ENCODE data around the gene KDM4C. TPM values are rescaled to one million over a fixed set of nuclear protein-coding genes. Genes with fewer than 3 reads are reported as not detected.

The KDM4C gene
- total and polyA plus RNA-seq, 2 donors (not counting 1 experiment from before 2014, with no cell fraction given), result 49.7 to 141 TPM

DNA sequence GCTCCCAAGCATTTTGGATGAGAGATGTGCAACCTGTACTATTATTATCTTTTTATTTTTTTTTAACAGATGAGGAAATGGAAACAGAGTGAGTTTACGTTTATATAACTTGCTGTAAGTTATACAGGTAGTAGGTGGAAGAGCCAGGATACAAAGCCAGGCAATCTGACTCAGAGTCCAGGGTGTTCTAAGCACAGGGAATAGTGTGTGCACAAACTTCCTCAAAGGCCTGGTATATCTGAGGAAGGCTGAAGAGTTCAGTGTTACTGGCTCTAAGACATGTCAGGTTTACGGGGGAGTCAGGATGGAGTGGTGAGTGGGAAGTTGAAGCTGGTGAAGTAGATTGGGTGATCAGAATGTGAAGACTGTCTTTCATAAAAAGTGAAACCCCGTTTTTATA is 353.6 kb downstream of the KDM4C start:
- no peak overlapping the region for H3K27ac Mint-ChIP-seq
- Histone ChIP-seq H3K79me2 (ENCODE audit: control insufficient read depth, insufficient read depth, low read length) (peaks cover 3% of the 10 kb centered on the region), H3K9ac (ENCODE audit: low read length) (no peak overlapping the region), H2AFZ (ENCODE audit: insufficient read depth, low read depth, low read length, poor library complexity, severe bottlenecking) (no peak overlapping the region), H3K4me2 (replicated peaks; ENCODE audit: low read depth, low read length, poor library complexity, severe bottlenecking) (no peak overlapping the region), H3K9me3 (ENCODE audit: control extremely low read depth in 1 of 3, control insufficient read depth in 2 of 3, insufficient read depth in 1 of 3, low read length in 2 of 3) (peaks cover 0 to 2% (median 0%) of the 10 kb centered on the region in 3 donors), H3K4me1 (ENCODE audit: control insufficient read depth in 2 of 2, insufficient read depth in 2 of 2, low read length in 2 of 2) (no peaks in the 10 kb centered on the region), H3K27me3 (replicated peaks in 1 of 4; ENCODE audit: control extremely low read depth in 1 of 4, control insufficient read depth in 3 of 4, insufficient read depth in 4 of 4, low read length in 3 of 4) (no peaks in the 10 kb centered on the region), H3K27ac (ENCODE audit: low read length in 2 of 2) (no peak overlapping the region), H3K4me3 (ENCODE audit: control extremely low read depth in 1 of 5, extremely low read depth in 1 of 5, insufficient read depth in 1 of 5, low read depth in 2 of 5, low read length in 4 of 5) (no peak overlapping the region), H3K36me3 (replicated peaks in 1 of 2; ENCODE audit: control extremely low read depth in 1 of 2, control insufficient read depth in 1 of 2, extremely low read depth in 1 of 2, insufficient read depth in 2 of 2, low read length in 1 of 2) (peaks cover 7 to 57% of the 10 kb centered on the region in 2 experiments), H4K20me1 (ENCODE audit: control insufficient read depth, insufficient read depth, low read length, poor library complexity, severe bottlenecking) (peaks cover 4% of the 10 kb centered on the region)
- intact Hi-C loops (cut with micrococcal nuclease), result no loop called here
- ChIA-PET CTCF (interaction anchor here (0.6 kb wide), 1 partner anchor 453 kb away, joined by 3 read pairs; no protein-coding TSS in a partner anchor), POLR2A (no interaction called here)
- no peaks in the 10 kb centered on the region for H3K27me3 Mint-ChIP-seq
- H3K4me1 Mint-ChIP-seq, result peaks cover 1% of the 10 kb centered on the region
- TF ChIP-seq CTCF (IDR thresholded peaks at IDR 0.05) (no peak), EZH2 (IDR thresholded peaks at IDR 0.05; ENCODE audit: borderline replicate concordance, insufficient read depth, low read depth, low read length, poor library complexity, severe bottlenecking) (no peak)
- no peak overlapping the region for H3K4me3 Mint-ChIP-seq
- DNase-seq, result no peak
- H3K9me3 Mint-ChIP-seq (ENCODE audit: insufficient read depth), result no peaks in the 10 kb centered on the region
- no CpG with 5 or more reads among the region's 3 CpGs for WGBS (ENCODE audit: insufficient coverage)
- no peak for ATAC-seq (ENCODE audit: low read depth)

DNA sequence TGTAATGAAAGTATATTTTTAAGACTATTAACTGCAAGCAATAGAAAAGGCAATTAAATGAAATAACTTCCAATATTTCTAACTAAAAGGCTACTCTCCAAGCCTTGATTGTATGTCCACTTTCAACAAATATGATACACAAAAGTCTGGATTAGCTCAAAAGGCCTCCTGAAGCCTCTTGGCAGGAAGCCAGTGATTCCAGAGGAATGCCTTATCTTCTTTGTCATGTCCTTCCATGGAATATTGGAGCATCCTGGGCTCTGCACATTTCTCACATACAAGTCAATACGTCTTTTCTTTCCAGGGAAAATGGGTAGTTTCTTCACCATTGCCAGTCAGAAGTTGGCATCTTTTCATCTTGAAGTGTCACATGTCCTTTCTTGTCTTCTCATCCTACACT is 357.8 kb downstream of the KDM4C start:
- Mint-ChIP-seq H3K27me3 (no peaks in the 10 kb centered on the region), H3K4me3 (no peak overlapping the region), H3K9me3 (ENCODE audit: insufficient read depth) (no peaks in the 10 kb centered on the region), H3K27ac (no peak overlapping the region), H3K4me1 (peaks cover 17% of the 10 kb centered on the region)
- Histone ChIP-seq H3K4me3 (ENCODE audit: control extremely low read depth in 1 of 5, extremely low read depth in 1 of 5, insufficient read depth in 1 of 5, low read depth in 2 of 5, low read length in 4 of 5) (no peak overlapping the region), H3K27me3 (replicated peaks in 1 of 4; ENCODE audit: control extremely low read depth in 1 of 4, control insufficient read depth in 3 of 4, insufficient read depth in 4 of 4, low read length in 3 of 4) (no peaks in the 10 kb centered on the region), H4K20me1 (ENCODE audit: control insufficient read depth, insufficient read depth, low read length, poor library complexity, severe bottlenecking) (peaks cover 4% of the 10 kb centered on the region), H3K4me2 (replicated peaks; ENCODE audit: low read depth, low read length, poor library complexity, severe bottlenecking) (no peak overlapping the region), H3K36me3 (replicated peaks in 1 of 2; ENCODE audit: control extremely low read depth in 1 of 2, control insufficient read depth in 1 of 2, extremely low read depth in 1 of 2, insufficient read depth in 2 of 2, low read length in 1 of 2) (peaks cover 7 to 49% of the 10 kb centered on the region in 2 experiments), H3K9ac (ENCODE audit: low read length) (no peak overlapping the region), H3K9me3 (ENCODE audit: control extremely low read depth in 1 of 3, control insufficient read depth in 2 of 3, insufficient read depth in 1 of 3, low read length in 2 of 3) (no peaks in the 10 kb centered on the region), H2AFZ (ENCODE audit: insufficient read depth, low read depth, low read length, poor library complexity, severe bottlenecking) (no peak overlapping the region), H3K4me1 (ENCODE audit: control insufficient read depth in 2 of 2, insufficient read depth in 2 of 2, low read length in 2 of 2) (no peaks in the 10 kb centered on the region), H3K79me2 (ENCODE audit: control insufficient read depth, insufficient read depth, low read length) (peaks cover 3% of the 10 kb centered on the region), H3K27ac (ENCODE audit: low read length in 2 of 2) (no peak overlapping the region)
- intact Hi-C loops (cut with micrococcal nuclease), result no loop called here
- TF ChIP-seq EZH2 (IDR thresholded peaks at IDR 0.05; ENCODE audit: borderline replicate concordance, insufficient read depth, low read depth, low read length, poor library complexity, severe bottlenecking) (no peak), CTCF (IDR thresholded peaks at IDR 0.05) (no peak)
- DNase-seq, result no peak
- ChIA-PET CTCF (no interaction called here), POLR2A (no interaction called here)
- ATAC-seq (ENCODE audit: low read depth), result no peak
- WGBS (ENCODE audit: insufficient coverage), result no CpG with 5 or more reads among the region's 1 CpG
